Hepatocyte (in vitro differentiated cells): ENCODE measurements around the gene GKN1. TPM values are rescaled to one million over a fixed set of nuclear protein-coding genes. Genes with fewer than 3 reads are reported as not detected.

Source experiments
- DNase-seq: peaks from one replicate; pipeline ENCODE4 v3.0.0-alpha.2; 2016; ENCODE audit warnings: low spot score
- H2AFZ ChIP-seq: fragments of 200-600 bp; sonication (generic); 2 replicates; pipeline ENCODE4 v1.6.0; 2016; ENCODE audit warnings: antibody characterized with exemption, mild to moderate bottlenecking
- H3K27ac ChIP-seq: fragments of 200-600 bp; sonication (generic); 2 replicates; pipeline ENCODE4 v1.5.1; 2016; ENCODE audit warnings: mild to moderate bottlenecking
- H3K27me3 ChIP-seq: fragments of 200-600 bp; sonication (generic); 2 replicates; pipeline ENCODE4 v1.6.1; 2016
- H3K36me3 ChIP-seq: fragments of 200-600 bp; sonication (generic); replicated peaks from 2 replicates; pipeline ENCODE4 v1.5.1; 2016; ENCODE audit warnings: low read depth; ENCODE audit not compliant: insufficient read depth
- H3K4me1 ChIP-seq: fragments of 200-600 bp; sonication (generic); 2 replicates; pipeline ENCODE4 v1.5.1; 2016; ENCODE audit warnings: mild to moderate bottlenecking, moderate library complexity; ENCODE audit not compliant: insufficient read depth
- H3K4me2 ChIP-seq: fragments of 200-600 bp; sonication (generic); 2 replicates; pipeline ENCODE4 v1.6.0; 2016
- H3K4me3 ChIP-seq: fragments of 200-600 bp; sonication (generic); 2 replicates; pipeline ENCODE4 v1.5.1; 2016; ENCODE audit warnings: mild to moderate bottlenecking
- H3K79me2 ChIP-seq: fragments of 200-600 bp; sonication (generic); 2 replicates; pipeline ENCODE4 v1.6.0; 2017; ENCODE audit warnings: mild to moderate bottlenecking
- H3K9me2 ChIP-seq: fragments of 200-600 bp; sonication (generic); replicated peaks from 2 replicates; pipeline ENCODE4 v1.6.0; 2017; ENCODE audit warnings: mild to moderate bottlenecking; ENCODE audit not compliant: insufficient read depth
- H3K9me3 ChIP-seq: fragments of 200-600 bp; sonication (generic); 2 replicates; pipeline ENCODE4 v1.5.1; 2016; ENCODE audit warnings: low read depth, mild to moderate bottlenecking
- H4K20me1 ChIP-seq: fragments of 200-600 bp; sonication (generic); 2 replicates; pipeline ENCODE4 v1.6.0; 2016; ENCODE audit warnings: mild to moderate bottlenecking; ENCODE audit not compliant: insufficient read depth, poor library complexity, severe bottlenecking
- EZH2 ChIP-seq: fragments of 200-600 bp; sonication (generic); IDR thresholded peaks from 2 replicates; pipeline ENCODE4 v1.6.1; 2016; ENCODE audit warnings: antibody characterized with exemption, mild to moderate bottlenecking, borderline replicate concordance
- EZH2phosphoT487 ChIP-seq: fragments of 200-600 bp; sonication (generic); IDR thresholded peaks from one replicate; pipeline ENCODE4 v1.6.1; 2018; ENCODE audit warnings: antibody characterized with exemption, mild to moderate bottlenecking, low read depth, moderate library complexity; ENCODE audit not compliant: unreplicated experiment, severe bottlenecking
- WGBS: methylation state at CpG from one replicate; pipeline ENCODE4 v1.1.6; 2016; ENCODE audit warnings: low lambda C conversion rate; ENCODE audit errors: missing lambda C conversion rate; 5-methylcytosine and 5-hydroxymethylcytosine counted together
- polyA plus RNA-seq: library from polyadenylated mRNA; unstranded; fragments of >200 nt; fragmentation: Nextera tagmentation; extraction: Ambion mirVana; gene quantifications from 2 replicates; pipeline ENCODE4 v1.2.1, GENCODE V29; 2016
- total RNA-seq: library from RNA; depleted of rRNA; stranded (reverse); fragments of >200 nt; gene quantifications from 2 replicates; pipeline ENCODE4 v1.2.3, GENCODE V29; 2014
- TF ChIP-seq, protein P1 (sequence below): fragments of 200-600 bp; sonication (generic); IDR thresholded peaks from 2 replicates; pipeline ENCODE4 v1.5.1; 2016; ENCODE audit warnings: antibody characterized with exemption, mild to moderate bottlenecking; ENCODE audit not compliant: poor library complexity

The GKN1 gene
- total and polyA plus RNA-seq, 2 experiments from 2014 or later = 0.25 to 0.53 TPM

DNA sequence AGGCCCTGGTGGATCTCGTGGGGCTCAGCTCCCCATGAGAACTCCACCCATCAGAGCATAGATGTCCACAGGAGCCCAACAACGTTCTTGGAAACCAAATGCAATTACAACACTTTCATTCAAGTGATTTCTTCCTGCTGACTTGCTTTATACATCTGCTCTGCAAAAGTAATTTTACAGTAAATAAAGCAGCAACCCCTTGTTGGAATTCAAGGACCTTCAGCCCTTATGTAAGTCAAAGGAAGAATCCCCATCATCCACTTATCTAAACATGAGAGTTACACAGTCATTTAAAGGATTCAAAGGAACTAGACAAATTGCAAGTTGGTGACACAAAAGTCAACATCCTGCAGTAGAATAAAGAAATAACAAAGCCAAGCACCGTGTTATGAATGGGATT is 21.5 kb downstream of the GKN1 start:
- Histone ChIP-seq H3K4me2 (no peak overlapping the region), H3K4me1 (no peaks in the 10 kb centered on the region), H3K27ac (no peak overlapping the region), H3K79me2 (no peaks in the 10 kb centered on the region), H3K9me2 (no peaks in the 10 kb centered on the region), H3K4me3 (no peak overlapping the region), H4K20me1 (no peaks in the 10 kb centered on the region), H3K36me3 (no peaks in the 10 kb centered on the region), H2AFZ (no peak overlapping the region), H3K27me3 (no peaks in the 10 kb centered on the region), H3K9me3 (no peaks in the 10 kb centered on the region)
- no peak for TF ChIP-seq EZH2
- TF ChIP-seq, protein P1, sequence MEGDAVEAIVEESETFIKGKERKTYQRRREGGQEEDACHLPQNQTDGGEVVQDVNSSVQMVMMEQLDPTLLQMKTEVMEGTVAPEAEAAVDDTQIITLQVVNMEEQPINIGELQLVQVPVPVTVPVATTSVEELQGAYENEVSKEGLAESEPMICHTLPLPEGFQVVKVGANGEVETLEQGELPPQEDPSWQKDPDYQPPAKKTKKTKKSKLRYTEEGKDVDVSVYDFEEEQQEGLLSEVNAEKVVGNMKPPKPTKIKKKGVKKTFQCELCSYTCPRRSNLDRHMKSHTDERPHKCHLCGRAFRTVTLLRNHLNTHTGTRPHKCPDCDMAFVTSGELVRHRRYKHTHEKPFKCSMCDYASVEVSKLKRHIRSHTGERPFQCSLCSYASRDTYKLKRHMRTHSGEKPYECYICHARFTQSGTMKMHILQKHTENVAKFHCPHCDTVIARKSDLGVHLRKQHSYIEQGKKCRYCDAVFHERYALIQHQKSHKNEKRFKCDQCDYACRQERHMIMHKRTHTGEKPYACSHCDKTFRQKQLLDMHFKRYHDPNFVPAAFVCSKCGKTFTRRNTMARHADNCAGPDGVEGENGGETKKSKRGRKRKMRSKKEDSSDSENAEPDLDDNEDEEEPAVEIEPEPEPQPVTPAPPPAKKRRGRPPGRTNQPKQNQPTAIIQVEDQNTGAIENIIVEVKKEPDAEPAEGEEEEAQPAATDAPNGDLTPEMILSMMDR = no peak
- TF ChIP-seq EZH2phosphoT487 = no peak
- 67% methylated on average over 3 of the region's 3 CpGs for WGBS
- no peak for DNase-seq

DNA sequence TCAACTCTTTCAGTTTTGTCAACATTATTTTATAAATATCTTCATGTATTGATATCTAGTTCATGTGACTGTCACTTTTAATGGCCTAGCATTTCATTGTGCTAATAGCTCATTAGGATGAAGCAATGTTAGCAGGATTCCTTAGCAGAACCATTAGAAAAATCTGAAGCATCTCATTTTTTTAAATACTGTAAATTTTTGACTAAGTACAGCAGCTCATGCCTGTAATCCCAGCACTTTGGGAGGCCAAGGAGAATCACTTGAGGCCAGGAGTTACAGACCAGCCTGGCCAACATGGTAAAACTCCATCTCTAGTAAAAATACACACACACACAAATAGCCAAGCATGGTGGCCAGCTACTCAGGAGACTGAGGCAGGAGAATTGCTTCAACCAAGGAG is 23.0 kb downstream of the GKN1 start:
- Histone ChIP-seq H4K20me1 (no peaks in the 10 kb centered on the region), H3K79me2 (no peaks in the 10 kb centered on the region), H3K4me3 (no peak overlapping the region), H3K27me3 (no peaks in the 10 kb centered on the region), H3K9me2 (no peaks in the 10 kb centered on the region), H3K4me2 (no peak overlapping the region), H2AFZ (no peak overlapping the region), H3K36me3 (no peaks in the 10 kb centered on the region), H3K4me1 (no peaks in the 10 kb centered on the region), H3K9me3 (peaks cover 7% of the 10 kb centered on the region), H3K27ac (no peak overlapping the region)
- TF ChIP-seq EZH2phosphoT487 (no peak), EZH2 (no peak)
- TF ChIP-seq, protein P1 = no peak
- DNase-seq = no peak

DNA sequence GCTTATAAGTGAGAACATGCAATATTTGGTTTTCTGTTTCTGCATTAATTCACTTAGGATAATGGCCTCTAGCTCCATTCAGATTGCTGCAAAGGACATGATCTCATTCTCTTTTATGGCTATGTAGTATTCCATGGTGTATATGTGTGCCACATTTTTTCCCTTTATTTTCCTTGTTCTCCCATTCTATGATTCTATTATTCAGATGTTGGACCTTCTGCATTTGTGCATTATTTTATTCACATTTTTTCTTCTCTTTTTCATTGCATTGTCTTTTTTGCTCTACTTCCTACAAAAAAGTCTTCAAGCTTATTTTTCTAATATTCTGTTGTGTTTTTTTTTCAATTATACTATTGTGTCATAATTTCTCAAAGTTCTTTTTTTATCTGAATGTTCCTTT is 27.4 kb downstream of the GKN1 start:
- H3K27ac ChIP-seq = no peak overlapping the region
- no peaks in the 10 kb centered on the region for H3K79me2 ChIP-seq
- no peaks in the 10 kb centered on the region for H4K20me1 ChIP-seq
- no peaks in the 10 kb centered on the region for H3K27me3 ChIP-seq
- H3K9me3 ChIP-seq = peaks cover 7% of the 10 kb centered on the region
- no peak for TF ChIP-seq EZH2phosphoT487
- TF ChIP-seq, protein P1 = no peak
- H3K36me3 ChIP-seq = no peaks in the 10 kb centered on the region
- H3K9me2 ChIP-seq = no peaks in the 10 kb centered on the region
- no peak overlapping the region for H3K4me3 ChIP-seq
- H2AFZ ChIP-seq = no peak overlapping the region
- H3K4me1 ChIP-seq = no peaks in the 10 kb centered on the region
- DNase-seq = no peak
- H3K4me2 ChIP-seq = no peak overlapping the region

DNA sequence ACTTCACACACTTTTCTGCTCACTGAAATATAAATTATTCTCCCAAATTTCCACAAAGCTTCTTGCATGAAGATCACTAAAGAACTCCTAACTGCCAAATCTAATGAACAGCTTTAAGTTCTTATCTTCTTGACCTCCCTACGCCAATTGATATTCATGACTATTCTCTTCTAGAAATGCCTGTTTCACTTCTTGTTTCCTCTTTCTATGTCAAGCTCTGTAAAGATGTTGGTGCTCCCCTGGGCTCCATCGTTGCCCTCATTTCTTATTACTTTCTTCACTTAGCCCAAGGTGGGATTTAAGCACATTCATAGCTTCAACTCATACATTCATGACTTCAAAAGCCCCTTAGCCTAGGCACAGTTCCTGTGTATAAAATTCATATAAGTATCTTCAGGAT is 29.3 kb downstream of the GKN1 start:
- WGBS = 83% methylated on average over 2 of the region's 2 CpGs
- H3K4me2 ChIP-seq = no peak overlapping the region
- DNase-seq = no peak
- H3K4me1 ChIP-seq = no peaks in the 10 kb centered on the region
- peaks cover 7% of the 10 kb centered on the region for H3K9me3 ChIP-seq
- H3K4me3 ChIP-seq = no peak overlapping the region
- H3K79me2 ChIP-seq = no peaks in the 10 kb centered on the region
- H3K9me2 ChIP-seq = no peaks in the 10 kb centered on the region
- H4K20me1 ChIP-seq = no peaks in the 10 kb centered on the region
- no peaks in the 10 kb centered on the region for H3K36me3 ChIP-seq
- TF ChIP-seq EZH2phosphoT487 (no peak), EZH2 (no peak)
- no peak overlapping the region for H3K27ac ChIP-seq
- no peaks in the 10 kb centered on the region for H3K27me3 ChIP-seq
- H2AFZ ChIP-seq = no peak overlapping the region
